DMS114 treated with DMSO at 0.1 percent for 48 hours (cell line): ENCODE results near the gene DLX6.

Source experiments
- DNase-seq: peaks from one replicate; lab custom pipeline; 2025; ENCODE audit not compliant: unreplicated experiment; lab: John Stamatoyannopoulos, UW

The DLX6 gene

DNA sequence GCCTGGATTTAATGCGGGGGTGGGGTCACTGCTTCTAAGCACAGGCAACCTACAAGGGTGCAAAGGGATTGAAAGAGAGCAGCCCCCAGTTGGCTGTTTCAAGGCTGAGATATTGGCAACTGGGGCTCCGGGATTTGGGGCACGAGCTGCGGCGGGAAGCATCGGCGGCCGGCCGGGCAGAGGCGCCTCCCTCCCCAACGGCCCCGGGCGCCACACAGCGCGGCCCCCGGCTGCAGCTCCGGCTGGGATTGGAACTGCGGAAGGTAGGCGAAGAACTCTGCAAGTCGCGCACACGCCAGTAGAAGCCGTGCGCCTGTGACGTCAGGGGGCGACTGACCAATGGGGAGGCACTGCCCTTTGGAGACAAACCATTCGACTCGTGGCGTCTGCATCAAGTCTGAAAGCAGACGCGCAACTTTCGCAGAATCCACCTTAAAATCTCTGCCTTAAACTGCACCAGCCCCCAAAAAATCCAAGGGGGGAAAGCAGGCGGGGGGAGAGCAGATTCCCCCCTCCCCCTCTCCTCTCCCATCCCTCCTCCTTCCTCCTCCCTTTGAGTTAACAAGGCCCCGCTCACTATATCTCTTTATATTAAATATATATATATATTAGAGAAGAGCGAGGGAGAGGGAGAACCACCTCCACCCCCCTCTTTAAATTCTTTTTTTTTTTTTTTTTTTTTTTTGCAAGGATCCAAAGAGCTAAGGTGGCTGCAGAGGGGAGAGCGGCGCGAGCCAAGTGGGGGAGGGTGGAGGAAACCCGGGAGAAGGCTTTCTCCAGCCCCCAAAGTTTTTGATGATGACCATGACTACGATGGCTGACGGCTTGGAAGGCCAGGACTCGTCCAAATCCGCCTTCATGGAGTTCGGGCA, at the start of gene DLX6:
DLX6 (plus strand) TSS at position 371 of the 872 bp plus-strand sequence; CDS start at position 796, 425 bp downstream.
- peak; percentile 86 for DNase-seq

DNA sequence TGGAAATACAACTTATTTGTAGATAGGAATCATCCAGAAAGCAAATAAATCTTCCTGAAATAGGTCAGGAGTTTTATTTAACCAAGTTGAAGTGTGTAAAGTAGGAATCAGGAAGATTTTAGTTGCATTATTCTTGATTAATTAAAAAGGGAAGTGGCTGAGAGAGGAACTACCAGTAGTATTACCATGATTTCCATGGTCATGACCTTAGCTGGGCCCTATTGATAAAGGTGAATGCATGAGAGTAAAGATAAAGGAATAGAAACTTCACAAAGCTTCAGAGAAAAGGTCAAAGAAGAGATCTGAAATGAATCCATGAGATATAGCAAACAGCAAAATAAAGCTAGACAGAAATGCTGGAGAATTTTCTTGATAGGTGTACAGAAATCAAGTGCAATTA, 46.2 kb upstream of the DLX6 start:
- DNase-seq: no peak

DNA sequence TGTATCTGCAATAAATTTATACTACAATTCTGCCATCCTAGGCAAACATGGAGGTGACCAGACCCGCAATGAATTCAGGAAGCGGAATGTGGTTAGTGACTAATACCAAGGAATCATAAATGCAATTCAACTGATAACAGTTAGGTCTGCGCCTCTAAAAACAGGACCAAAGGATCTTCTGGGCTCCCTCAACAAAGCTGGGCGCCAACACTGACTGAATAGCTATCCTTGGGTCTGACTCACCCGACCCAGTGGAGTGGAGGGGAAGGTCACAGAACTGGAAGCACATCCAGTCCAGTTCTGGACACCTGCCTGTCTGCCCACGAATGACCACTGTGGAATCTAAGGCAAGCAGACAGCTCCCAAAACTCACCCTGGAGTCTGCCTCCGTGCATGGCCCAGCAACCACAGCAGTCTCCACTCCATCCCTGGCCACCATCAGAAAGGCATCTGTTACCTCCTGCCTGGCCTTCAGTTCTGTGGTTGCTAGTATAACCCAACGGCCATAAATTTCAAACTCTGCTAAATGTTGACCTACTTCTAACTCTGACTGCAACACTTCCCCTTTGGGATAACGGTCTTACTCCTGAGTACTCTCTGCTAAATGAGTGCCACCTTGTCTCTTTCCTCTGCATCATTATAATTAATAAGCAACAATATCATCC, 43.0 kb upstream of the DLX6 start:
- no peak for DNase-seq

DNA sequence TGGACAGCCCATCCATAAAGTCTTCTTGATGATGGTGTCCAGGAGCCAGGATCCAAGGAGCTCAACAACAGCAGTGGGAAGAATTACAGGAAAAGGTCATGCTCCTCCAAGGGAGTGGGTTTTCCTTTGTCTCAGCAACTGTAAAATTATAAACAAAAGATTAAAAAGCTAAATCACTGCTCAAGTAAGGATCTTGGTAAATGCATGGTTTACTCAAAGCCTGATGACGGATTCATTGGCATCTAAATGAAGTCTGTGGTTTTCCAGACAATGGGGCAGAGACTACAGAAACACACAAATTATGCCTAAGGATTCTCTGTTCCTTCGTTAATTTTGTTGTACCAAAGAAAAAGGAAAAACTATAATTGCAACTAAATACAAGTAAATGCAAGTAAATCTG, 36.4 kb upstream of the DLX6 start:
- DNase-seq: no peak

DNA sequence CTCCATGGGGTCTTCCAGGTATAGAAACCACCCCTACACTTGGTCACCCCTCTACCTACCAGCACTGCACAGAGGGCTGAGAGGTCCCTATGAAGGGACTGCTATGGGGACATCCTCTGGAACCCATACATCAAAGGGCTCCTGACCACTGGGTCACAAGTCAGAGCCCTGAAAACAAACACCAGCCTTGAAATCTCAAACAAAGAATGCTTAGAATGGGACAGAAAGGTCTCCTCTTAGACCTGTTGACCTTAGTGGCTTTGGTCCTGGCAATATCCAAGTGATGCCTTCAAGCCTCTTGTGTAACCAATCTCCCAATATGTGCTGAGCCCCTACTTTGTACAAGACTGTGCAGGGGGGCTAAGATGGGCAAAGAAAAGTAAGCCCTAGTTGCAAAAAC, 34.6 kb upstream of the DLX6 start:
- no peak for DNase-seq

DNA sequence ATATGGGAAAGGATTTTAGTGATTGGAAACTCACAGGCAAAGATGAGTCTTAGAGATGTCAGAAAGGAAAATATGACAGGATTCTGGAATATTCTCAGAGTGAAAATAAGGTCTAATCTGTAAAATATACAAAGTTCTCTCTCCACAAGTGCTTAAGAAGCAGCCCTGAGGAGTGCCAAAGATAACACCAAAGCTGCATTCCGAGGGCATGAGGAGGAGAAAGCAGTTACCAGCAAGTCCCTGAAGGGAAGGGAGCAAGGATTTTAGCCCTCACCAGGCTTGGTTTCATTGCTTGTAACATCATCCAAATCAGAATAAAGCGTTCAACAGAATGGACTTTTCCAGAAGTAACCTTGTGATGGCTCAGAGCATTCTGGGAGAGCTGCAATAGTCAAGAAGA, 31.4 kb upstream of the DLX6 start:
- no peak for DNase-seq

DNA sequence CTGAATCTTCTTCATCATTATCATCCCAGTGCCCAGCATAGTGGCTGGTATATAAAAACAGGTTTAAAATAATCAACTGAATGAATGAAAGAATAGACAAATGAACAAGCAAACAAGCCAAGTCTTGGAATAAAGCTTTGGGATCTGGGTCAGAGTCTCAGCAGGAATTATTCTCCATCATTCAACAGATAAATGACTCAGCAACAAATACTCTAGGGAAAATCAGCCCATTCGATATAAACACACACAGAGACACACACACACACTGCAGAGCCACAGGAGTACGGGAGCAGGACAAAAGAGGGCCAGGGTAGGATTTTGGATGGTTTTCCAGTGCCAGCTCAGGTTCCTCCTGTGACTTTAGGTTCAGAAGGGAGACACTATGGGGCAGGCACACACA, 29.2 kb upstream of the DLX6 start:
- no peak for DNase-seq

DNA sequence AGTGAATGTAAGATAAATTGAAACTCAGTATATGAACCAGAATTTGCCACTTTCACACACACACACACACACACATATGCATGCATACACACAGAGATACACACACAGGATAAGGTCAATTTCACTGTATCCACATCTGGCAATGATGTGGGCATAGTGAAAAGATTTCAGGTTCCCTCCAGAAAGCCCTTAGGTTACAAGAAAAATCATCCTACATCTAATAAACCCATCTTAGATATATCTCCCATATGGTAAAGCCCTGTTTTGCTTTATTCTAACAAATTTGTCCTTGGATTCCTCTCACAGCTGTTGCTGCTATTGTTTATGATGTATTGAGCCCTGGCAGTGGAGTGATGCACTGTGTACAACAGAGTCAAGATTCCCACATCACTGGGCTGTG, 27.9 kb upstream of the DLX6 start:
- no peak for DNase-seq

DNA sequence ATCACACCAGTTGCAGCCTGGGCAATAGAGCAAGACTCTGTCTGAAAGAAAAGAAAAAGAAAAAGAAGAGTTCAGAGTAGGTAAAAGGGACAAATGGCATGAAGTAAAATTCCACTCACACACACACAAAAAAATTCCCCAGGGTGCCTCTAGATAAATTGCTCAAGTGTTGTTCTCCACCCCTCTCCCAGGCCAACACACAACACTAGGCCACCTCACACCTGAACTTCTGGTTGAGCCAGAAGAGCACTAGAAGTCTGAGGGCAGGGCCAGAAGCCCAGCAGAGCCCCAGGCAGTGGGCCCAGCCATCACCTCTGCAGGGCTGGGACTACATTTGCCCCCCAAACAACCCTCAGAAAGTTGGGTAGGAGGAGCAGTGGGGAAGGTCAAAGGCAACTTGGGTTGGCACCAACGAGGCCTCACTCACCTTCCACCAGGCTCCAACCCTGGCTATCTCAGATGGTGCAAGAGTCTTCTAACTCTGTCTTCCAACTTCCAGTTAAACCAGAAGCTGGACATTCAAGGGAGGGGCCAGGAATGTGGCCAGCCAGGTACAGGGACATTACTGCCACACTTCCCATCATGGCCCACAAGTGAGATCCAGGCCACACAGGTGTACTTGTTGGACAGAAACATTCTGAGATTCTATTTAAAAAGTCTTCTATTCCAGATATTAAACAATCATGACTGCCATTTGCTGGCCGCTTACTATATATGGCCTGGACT, 25.6 kb upstream of the DLX6 start:
- no peak for DNase-seq

DNA sequence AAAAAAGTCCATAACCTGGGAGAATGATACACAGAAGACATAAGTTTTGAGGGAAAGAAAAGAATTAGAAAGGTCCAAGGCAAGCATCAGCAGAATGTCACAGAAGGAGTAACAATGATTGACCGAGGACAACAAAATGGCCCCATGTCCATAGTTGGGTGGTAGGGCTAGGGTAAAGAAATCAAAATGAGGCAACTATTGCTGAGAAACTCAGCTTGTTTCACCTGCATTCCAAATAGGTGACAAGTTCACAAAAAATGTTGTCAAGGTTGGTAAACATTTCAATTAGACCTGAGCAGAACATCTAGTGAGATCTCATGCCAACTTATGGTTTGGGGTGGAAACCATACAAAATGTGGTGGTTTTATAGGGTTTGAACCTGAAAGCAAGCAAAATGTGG, 22.8 kb upstream of the DLX6 start:
- no peak for DNase-seq

DNA sequence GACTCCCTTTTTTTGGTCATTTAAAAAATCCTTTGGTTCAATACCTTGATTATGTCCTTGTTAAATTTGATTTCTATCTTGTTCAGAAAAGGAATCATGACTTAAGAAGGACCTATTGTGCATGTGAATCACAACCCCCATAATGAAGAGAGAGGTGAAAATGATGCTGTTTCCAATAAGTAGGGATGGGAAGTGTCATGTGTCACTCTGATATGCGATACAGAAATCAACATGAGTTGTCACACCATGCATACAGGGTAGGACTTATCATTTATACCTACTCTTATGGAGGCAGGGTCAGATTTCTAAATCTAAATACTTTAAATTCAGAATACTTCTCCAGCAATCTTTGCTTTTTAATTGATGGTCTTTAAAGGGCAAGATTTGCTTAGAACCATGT, 19.4 kb upstream of the DLX6 start:
- DNase-seq: no peak

DNA sequence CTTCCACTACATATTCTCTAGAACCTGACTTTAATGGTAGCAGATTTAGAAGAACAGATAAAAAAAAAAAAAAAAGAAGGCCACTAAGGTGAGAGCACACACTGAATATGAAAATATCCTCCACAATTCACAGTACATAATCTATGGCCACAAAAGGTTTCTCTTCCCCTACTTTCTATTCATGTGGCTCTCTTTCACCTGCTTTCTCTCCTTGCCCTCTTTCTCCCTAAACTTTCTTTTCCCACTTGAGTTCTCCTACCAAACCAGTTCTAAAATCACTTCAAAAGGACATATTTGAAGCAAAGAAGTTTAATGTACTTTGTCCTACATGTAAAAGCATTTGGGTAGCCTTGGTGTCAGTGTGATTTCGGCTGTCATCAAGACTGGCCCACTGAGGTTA, 18.5 kb upstream of the DLX6 start:
- no peak for DNase-seq

DNA sequence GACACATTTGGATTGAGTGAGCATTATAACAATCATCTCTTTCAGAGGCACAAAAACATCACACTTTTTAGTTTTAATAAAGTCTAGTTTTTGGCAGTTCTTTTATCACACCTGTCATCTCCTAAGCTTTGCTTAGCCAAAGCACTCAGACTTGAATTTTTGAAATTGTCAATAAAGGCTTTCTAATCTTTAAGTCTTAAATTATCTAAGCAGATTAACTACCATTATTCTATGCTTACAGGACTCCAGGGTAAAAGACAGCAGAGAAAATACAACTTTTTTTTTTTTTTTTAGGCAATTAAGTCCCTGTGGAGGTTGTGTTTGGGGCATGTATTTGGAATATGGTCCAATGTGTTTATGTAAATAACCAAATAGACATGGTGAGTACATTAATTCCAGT, 17.6 kb upstream of the DLX6 start:
- DNase-seq: no peak

DNA sequence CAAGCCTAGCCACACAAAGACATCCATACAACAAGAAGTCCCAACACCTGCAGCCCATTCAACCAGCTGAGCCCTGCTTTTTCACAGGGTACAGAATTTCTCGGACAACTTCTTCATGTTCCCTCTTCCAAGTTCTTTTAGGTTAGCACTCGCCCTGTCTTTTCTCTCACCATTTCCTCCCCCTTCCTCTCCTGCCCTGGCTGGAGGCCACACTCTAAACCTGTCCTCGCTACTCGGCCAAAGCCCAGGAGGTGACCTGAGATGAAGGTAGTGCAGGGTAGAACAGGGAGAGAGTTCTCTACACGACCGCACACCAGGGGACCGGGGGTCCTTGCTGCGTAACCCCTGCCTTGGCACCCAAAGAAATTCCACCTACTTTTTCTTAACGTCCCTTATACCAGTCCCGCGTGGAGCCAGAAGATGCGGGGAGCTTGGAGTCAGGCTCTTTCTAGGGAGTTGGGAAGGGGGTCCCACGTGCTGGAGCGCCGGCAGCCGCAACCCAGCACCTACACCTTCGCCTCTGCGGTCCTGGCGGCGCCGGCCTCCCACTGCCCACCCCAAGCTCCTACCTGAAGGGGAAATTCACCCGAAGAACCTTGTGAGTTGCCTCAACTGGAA, 16.0 kb upstream of the DLX6 start:
- no peak for DNase-seq

DNA sequence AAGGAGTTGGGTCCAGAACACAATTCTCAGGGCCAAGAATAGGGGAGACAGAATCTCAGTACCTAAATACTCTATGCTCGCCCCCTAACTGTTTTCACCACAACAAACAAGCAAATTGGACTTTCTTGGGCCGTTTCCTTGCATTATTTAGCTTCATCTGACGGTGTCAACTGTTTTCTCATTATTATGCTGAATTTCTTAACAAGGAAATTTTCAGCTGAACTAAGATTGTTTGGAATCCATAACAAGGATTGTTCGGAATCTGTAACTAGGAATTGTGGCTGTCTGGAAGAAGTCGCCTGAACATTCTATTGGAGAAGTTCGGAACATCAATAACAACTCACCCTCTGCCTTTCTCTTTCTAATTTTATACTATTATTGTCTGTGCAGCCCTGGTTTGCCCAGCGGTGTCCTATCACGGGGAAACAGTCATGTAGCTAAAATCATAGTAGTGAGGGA, 15.5 kb upstream of the DLX6 start:
- DNase-seq: no peak

DNA sequence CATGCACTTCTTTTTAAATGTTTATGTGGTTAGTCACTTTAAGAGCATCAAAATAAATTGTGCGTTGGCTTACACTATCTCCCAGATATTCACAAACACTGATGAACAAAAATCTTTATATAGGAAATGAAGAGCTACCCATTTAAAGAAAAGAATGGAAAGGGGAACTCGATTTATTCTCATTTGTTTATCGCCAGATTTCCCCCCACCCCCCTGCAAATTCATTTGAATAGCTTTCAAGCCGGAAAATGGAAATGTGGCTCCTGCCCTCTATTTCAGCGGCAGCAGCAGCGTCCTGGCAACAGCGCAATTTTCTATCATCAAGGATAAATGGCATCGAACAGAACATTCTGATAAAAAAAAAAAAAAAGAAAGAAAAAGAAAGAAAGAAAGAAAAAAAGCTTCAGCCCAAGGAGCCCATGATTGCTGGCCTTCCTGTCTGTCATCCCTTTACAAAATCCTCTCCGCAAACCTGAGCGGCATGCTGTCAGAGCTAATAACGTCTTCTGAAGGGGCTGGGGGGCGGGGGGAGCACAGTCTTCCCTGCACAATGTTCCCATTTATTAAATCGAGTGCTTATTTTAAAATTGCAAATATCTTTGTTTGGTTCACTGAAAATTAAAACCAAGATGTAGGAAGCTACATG, 13.7 kb upstream of the DLX6 start:
- no peak for DNase-seq

DNA sequence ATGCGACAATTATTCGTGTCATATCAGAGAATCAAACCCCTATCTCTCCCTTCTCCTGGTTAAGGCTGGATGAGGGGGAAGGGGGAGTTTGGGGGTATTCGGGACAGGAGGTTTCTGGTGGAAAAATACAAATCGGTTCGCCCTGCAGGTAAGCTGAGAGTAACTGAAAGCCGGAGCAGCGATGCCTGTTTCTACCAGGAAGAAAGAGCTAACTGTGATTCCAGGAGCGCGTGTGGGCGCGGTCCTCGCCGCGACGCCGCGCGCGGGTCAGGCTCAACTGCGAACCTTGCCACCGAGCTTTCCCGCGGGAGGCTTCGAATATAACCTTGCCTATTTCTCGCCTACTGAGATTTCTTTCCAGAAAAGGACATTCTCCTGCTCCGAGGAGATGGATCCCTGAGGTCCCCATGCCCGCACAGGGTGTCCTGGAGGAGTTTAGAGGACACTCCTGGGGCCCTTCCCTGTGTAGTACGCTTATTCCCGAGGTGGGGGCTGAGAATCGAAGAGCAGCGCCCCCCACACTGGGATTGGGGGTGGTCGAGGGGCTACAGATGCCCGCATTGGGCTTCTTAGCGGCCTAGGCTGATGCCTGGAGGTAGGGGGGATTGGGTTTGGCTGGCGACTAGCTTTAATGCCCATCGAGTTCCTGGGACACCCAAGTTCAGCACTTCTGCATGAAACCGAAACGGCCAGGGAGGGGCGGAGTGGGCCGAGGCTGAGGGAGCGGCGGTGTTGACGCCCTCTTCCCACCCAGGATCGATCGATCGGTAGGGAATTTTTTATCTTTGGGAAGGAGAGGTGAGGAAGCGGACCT, 13.0 kb upstream of the DLX6 start:
- no peak for DNase-seq

DNA sequence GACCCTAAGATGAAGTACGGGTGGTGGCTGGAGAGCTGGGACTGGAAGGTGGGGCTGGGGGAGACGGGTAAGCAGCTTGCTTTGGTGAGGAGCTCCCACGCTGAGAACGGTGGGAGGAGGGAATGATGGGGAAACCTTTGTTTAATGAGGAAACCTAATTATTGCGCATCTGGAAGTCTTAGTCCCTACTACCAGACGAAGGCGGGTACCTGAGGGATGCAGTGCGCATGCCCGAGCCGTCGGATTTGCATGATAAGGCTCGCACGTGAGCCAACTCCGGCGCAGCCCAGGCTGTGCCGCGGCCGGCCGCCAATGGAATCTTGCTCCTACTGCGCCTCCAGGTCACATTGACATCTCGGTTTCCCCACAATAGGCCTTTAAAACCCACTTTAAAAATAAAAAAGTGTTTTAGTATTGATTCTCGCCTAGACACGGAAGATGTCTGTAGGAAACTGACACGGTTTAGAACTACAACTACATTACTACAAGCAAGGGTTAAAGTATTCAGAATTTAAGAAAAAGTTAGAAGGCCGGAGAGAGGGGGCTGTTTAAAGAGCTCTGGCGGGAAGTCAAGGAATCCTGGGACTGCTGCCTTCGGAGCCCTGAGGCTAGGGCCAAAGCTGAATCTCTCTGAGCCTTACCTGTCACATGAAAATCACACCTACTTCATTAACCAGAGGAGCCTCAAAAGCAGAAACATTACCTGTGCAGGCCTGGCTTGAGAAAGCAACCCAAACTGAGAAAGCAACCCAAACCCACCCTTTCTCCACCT, 12.1 kb upstream of the DLX6 start:
- no peak for DNase-seq

DNA sequence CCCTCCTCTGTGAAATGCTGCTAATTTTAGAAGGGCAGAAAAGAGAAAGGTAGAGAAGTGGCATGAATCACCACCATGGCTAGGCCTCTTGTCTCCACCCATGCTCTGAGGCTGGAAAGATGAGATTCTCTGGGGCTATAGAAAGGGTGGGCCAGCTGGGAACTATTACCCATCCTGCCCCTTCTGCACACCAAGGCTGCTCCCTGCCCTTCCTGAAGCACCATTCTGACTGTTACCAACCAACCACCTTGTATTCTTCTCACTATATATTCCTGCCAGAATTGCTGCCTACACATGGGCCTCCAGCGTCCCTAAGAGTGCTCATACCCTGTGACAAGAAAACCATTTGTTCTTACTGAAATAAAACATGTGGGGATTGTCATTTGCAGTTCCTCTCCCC, 11.4 kb upstream of the DLX6 start:
- DNase-seq: no peak
